Stimulated activated CD4-positive, alpha-beta T cell treated with anti-CD3 and anti-CD28 coated beads, Interleukin-12 subunit alpha, Interleukin-12 subunit beta, amount 100 ng/mL, for 48 hours (primary cell): ENCODE data around the gene GPC3.
"Not testable (repeated sequence)": the region's sequence is repeated elsewhere in the genome, so short reads cannot be mapped to it uniquely, and the experiment has no call there.

ENCODE experiments used
- DNase-seq, 3 donors: peaks; one replicate each; pipeline ENCODE4 v3.0.0-alpha.2; 2020; ENCODE audit warnings: low read depth in 2 of 3, low spot score in 1 of 3

GPC3 gene

DNA sequence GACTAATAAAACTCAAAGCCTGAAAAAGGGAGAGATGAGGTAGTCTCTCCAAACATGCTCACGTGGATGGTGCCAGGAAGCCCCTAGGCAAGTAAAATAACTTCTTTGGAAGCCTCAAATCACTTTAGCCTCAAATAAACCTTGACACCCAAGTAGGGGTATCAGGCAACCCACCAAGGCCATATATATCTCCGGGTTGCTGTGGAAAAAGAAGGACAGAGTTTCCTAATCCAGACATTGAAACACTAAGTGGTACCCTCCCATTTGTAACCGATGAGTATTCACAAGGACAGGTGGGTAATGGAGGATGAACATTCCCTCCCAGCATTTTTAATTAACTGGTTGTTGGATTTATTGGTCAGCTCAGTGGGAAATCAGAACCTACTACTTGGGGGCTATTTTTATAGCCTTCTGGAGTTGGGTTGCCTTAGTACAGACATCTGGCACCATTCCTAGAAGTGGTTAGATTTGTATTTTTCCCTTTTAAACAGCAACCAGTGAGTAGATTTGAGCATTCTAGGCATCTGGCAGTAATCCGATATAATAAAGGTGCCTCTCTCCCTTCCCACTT lies 87.7 kb downstream of the GPC3 start:
- DNase-seq: no peak

DNA sequence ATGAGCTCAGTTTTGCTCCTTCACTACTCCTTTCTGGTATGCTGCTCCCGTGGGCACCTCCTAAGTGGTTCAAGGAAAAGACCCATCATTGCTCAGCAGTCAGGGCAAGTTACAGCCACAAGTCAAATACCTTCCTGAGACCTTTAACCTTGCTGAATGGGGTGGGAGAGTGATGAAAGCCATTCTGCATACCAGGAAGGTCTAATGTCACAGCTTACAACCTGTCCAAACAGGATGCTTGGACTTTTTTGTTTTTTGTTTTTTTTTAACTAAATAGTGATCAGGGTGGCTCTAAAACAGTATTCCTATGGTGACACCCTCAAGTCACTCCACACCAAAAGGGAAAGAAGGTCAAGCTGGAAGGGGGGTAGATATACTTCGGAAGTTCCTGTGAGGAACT lies 93.1 kb downstream of the GPC3 start:
- DNase-seq: no peak

DNA sequence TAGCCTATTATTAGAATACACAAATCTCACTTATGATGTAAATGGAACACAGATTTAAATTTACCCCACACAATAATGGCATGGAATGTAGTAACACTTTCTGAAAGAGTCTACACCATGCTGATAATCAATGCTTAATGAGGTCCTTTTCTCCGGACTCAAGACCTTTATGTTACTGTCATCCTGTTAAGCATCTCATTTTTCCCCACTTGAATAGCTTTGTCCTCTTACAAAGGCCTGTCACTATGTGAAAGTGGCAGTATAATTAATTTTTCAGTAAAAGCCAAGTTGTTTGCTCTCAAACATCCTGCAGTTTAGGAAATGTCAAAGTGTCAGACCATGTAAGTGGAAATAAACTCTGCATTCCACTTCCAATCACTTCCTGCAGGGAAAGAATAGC lies 96.4 kb downstream of the GPC3 start:
- DNase-seq: no peak

DNA sequence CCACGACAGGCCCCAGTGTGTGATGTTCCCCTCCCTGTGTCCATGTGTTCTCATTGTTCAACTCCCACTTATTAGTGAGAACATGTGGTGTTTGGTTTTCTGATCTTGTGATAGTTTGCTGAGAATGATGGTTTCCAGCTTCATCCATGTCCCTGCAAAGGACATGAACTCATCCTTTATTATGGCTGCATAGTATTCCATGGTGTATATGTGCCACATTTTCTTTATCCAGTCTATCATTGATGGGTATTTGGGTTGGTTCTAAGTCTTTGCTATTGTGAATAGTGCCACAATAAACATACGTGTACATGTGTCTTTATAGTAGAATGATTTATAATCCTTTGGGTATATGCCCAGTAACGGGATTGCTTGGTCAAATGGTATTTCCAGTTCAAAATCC lies 97.3 kb downstream of the GPC3 start:
- not testable (repeated sequence) for DNase-seq

DNA sequence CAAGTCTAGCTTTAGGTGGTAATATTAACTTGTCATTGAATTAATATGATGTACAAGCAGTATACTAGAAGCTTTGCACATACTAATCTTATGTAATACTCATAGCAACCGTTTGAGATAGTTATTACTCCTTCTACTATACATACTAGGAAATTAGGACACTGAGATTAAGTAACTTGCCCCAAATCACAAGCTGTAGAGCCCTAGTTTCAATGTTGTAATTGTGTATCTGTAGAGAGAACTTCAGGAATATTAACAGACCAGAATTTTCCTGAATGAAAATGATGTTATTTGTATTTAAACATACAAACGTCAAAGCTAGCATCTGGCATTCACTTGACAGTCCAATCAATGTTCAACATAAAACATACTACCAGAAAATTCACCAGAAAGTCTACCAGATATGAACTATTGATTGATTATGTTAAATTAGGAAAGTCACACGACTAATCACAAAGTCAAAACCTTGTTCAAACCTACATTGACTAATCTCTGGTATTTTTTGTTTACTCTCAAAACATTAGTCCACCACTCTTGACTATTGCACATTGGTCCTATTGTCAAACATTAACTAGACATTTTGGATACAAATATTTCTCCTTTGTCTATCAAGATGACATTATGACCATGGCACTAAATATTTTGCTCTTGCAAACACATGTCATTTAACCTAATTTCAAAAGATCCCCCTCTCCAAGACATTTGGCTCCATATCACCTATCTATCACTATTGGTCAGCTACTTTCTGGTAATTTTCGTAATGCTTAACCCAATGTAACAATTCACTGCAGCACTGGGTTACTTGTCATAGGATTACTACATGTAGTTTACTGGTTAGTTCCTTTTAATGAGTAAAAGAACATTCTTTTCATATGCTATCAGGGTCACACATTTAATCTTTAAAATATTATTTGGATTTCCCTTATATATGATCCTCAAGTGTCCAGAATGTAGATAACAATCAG lies 100.7 kb downstream of the GPC3 start:
- no peak for DNase-seq

DNA sequence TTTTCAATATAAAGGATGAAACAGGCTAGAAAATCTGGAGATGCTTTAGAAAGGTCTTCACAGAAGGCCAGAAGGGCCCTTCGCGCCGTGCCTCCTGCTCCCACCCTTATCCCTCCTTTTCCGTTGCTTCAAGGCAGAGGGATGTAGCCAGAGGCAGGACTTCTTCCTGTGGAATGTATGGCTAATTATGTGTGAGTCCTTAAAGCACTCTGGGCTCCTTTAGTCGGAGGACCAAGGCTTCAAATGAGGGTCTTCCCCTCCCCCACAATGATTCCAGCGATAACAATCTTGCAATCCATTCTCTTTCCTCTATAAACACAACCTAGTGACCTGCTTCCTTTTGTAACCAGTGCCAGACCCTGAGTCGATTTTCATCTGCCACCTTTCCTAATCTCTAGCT lies 103.5 kb downstream of the GPC3 start:
- DNase-seq: no peak

DNA sequence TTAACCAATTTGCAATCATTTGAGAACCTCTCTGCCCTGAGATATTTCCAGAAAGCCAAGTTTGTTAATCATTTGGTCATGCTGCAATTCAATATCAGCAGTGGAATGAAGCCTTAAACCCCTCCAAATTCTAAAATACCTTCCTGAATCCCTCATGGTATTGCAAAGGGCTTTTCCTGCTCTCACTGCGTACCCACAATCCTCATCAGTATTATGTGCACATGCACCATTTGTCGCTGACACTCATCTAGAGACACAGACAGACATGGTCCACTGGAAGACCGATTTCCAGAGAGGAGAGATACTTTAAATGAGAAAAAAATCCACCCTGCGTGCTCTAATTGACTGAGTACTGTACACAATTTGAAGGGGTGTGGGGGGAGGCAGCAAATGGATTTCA lies 104.4 kb downstream of the GPC3 start:
- no peak for DNase-seq

DNA sequence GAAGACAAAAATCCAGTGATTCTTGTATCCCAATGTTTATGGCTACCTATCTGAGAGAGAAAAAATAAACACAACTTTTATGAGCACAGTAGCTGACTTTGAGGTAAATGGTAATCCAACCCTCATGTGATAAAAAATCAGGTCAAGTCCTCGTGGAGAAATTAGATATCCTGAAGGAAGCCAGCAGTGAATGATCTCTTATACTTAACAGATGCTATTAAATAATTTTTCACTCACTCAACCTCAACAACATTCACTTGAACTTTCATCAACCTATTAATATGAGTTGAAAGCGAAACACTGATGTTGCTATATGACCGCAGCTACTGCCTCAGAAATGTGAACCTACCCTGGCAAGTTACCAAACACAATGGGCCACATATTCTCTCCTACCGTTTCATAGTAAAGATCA lies 105.4 kb downstream of the GPC3 start:
- DNase-seq: no peak

DNA sequence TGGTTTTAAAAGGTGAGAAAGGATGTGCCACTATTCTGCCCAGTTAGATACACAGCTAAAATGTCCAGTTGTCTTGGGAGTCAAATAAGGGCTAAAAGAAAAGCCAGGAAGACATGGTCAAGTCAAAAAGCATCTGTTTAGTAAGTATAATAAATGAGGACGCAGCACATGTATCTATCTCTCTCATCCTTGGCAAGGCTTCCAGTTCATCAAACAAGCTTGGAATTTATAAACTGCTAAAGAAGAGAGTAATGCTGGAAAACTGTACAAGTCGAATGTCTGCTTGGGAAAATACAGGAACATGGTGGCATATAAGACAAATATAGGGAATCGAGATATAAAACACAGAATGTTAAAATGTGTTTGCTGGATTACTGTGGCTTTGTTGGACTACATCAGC lies 106.7 kb downstream of the GPC3 start:
- no peak for DNase-seq

DNA sequence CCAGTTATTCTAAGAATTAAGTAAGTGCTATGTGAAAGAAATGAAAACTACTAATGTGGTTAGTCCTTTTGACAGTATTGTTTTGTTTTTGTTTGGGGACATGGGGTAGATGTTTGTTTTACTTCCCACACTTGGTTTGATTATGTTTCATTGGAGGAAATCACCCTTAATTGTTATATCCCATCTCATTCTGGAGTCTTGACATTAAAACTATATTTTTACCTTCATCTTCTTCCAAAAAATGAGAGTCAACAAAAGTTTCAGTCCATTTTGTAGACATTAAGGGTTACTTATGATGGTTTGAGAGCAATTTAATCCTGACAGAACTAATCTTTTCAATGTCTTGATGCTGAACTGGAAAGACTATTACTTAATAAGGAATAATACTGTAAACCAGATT lies 108.7 kb downstream of the GPC3 start:
- no peak for DNase-seq

DNA sequence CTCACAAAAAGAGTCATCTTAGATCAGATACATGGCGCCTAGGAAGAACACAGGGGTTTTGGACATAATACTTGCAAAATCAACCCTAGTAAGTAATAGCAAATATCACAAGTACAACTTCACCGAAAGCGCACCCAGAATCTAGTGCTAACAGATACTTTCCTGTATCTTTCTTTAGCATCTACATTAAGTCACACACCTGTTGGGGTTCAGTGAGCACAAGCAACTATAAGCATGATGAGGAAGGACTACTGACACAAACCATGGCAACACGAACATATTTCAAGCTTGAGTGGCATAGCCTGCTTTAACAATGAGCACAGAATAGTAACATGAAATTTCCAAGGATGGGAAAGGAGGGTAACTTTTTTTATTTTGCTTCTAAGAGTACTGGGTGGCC lies 116.1 kb downstream of the GPC3 start:
- DNase-seq: no peak

DNA sequence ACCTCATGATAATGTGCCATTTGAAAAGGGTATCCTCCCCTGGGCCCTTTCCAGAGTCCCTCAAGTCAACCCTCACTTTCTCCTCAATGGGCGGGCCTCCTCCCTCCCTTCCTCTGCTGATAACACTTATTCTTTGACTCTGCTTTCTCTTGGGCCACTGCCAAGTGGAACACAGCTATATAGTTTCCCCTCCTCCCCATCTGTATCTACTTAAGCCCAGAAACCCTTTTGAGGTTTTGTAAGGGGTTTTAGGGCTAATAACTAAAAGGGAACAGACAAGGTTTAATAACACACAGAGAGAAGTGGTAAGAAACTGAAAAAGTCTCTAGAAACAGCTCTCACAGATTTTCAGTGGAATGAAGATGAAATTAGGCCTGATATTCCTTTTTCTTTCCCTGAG lies 116.7 kb downstream of the GPC3 start:
- DNase-seq: no peak

DNA sequence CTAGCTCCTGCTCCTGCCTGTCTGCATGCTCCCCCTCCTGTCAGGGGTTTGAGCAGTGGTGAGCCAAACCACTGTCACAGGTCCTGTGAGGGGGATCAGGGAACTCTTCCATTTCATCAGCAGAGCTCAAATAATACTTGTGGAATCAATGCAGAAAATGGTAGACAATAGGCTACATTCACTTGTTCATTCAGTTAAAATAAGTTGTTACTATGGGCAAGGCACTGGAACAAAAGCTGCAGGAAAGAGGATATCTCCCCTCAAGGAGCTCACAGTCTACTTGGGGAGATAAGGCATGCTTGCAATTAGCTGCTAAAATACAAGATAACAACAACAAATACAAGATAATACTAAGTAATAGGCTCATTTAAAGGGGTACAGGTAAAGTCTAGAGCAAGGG lies 117.1 kb downstream of the GPC3 start:
- DNase-seq: no peak

DNA sequence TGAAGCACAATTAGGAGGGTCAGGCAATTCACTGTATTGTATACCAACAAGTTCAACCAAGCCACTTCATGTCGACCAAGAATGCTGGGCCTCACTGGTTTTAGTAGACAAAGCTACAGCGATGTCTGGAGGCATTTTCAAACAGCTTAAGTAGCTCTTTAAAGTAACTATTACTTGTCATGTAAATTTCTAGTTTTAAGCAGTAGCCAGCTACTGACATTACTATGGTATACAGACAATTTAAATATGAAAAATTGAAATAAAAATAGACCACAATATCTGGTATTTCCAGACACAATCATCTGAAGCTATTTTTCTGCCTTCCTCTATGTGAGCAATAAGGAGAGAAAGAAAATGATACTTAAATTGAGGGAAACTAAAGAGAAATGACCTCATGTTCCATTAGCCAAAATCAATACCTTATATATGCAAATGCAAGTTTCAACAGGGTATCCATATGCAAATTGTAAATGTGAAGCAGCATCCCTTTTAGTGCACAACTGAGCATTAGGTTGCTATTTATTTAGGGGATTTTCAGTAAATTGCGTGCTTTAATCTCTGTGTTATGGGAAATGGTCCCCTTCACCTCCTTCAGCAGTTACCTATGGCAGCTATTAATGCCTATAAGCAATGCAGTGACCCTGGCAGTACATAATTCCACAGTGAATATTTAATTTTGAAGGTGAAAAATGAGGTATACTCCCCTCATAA lies 119.5 kb downstream of the GPC3 start:
- no peak for DNase-seq

DNA sequence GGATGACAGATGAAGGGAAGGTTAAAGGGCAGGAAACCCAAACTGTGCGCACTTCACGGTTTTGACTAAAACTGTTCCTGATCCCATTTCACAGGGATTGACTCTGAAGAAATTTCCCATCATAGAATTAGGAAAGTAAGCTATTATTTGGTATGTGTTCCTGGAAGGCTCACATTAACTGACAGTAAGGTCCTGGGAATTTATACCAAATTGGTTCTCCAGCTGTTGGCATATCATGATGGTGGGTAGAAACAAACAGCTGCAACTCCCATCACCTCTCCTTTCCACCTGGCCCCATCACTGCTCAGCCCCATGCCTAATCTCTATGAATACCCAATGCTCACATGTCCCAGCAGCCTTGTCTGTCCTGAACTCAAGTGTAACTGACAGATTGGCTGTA lies 121.2 kb downstream of the GPC3 start:
- no peak for DNase-seq

DNA sequence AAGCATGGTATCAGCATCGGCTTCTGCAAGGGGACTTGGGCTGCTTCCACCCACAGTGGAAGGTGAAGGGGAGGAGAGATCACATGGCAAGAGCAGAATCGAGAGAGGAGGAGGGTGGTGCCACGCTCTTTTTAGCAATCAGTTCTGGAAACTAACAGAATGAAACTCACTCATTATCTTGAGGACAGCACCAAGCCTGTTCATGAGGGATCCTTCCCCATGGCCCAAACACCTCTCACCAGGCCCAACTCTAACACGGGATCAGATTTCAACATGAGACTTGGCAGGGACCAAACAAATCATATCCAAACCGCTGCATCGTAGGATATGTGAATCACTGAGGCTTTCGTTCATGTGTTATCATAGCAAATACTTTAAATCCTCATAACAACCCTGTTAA lies 125.5 kb downstream of the GPC3 start:
- no peak for DNase-seq

DNA sequence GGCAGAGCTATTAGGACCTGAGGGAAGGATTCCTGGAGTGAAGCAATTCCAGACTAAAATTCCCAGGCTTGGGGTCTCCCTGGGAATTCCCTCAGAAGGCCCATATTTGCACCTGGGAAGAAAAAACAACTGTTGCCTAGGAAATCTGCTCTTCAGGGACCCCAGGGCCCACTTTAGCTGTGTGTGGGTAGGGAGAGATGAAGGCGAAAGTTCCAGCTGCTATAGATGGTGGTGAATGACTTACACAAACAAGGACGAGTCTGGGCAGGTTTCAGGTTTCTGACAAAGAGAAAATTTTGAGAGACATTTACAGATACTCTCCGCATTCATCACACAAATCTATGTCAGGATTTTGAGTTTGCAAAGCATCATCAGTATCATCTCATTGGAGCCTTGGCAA lies 126.1 kb downstream of the GPC3 start:
- no peak for DNase-seq

DNA sequence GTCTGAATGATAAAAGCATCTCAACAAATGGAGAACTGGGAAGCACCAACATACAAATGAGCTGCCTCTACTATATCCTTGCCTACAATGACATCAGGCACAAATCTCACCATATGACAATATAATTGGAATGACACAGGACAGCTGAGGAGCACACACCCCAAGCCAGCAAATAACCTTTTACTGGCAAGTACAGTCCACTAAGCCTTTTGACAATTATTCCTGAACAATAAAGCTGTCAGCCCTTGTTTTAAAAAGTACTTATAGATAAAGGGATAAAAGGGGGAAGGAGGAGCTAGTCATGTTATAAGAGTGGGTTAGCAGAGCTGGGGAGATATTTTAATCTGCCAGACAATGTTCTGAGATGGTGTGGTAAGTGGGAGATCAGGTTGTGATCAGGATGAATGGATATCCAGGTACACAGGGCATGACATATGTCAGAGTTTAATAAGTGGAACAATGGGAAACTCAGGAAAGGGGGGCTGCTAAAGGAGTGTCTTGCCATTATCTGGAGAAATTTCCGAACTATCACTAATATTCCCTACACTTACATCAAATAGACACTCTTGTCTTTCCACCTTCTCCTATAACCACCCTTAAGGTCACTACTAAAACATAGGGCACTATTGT lies 127.6 kb downstream of the GPC3 start:
- no peak for DNase-seq

DNA sequence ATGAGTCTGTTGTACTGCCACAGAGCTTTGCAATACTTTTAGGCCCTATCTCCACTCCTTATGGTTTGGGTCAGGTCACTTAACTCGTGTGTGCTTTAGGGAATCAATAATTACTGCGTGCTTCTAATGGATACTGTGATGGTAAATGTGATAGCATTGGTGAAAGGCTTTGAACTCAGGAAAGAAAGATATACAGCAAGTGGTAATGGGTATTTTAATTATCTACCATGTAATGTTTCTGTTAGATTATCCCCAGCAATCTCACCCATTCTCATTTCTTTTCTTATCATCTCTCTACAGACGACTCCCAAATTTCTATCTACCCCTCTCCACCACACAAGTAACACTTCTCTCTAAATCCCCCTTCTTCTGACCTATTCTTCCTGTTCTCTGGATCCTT lies 128.6 kb downstream of the GPC3 start:
- DNase-seq: no peak

DNA sequence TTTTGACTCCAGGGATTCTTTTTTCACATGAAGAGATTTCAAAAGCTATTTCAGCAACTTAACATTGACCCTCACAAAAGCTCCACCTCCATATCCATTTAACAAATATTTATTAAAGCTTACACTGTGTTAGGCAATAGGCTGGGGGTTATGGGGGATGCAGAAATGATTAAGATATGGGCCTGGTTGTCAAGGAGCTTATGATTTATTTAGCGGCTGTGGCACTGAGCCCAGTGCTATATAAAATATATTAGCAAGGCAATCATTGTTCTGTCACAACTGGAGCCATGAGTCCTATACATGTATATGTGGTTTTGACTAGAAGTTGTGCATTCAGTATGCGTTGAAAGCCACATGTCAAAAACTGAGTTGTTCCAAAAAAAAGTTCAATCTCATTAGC lies 131.1 kb downstream of the GPC3 start:
- no peak for DNase-seq

DNA sequence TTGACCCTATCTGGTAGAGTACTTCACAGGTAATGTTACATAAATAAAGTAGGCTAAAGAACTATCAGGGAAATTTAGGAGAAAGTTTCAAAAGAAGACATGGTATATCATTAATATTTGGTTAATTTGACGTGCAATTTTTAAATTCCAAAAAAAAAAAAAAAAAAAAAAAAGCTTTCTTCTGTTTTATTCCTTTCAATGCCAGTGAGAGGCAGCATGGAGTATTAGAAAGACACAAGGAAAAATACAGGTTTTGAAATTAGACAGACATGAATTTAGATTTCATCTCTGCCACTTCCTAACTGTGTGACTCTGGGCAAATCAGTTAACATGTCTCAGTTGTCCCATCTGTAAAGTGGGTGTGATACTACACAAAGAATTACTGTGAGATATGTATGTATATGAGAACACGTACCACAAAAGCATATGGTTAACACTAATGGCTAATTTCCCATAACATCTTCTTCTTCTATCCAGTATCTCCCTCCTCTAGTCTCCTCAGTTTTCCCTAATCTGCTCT lies 132.5 kb downstream of the GPC3 start:
- no peak for DNase-seq

DNA sequence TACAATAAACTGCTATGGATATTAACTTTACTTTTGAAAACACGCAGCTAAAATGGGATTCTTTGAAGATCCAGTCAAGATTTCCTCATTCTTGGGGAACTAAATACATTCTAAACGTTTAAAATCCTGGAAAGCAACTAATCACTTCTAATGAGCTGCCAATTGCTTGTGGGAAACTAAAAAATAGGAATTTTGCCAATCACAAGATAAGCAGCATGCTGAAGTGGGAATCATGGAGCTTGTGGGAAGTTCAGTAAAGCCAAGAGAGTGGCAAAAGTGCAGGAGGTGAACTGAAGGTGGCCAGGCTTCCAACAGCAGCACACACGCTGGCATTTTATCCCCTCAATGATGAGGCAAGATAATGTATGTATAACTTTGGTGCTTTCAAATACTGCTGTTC lies 133.0 kb downstream of the GPC3 start:
- DNase-seq: no peak
